Head of caudate nucleus (tissue), 42 donors: ENCODE results near the gene PRR15L.
"Not testable (repeated sequence)": the region's sequence is repeated elsewhere in the genome, so short reads cannot be mapped to it uniquely, and the experiment has no call there.

Source experiments
- DNase-seq, 42 donors: peaks; one replicate each; pipeline versions ENCODE4 v3.0.0 to v3.0.0-alpha.2; 2020 to 2021; ENCODE audit warnings: mixed read lengths in 7 of 42
- intact Hi-C: fragments of 100-400 bp; cut with DNase I; formaldehyde crosslinking; loops from one replicate; pipeline ENCODE4 v1.15.0; 2022

PRR15L gene, protein sequence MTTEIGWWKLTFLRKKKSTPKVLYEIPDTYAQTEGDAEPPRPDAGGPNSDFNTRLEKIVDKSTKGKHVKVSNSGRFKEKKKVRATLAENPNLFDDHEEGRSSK

GRCh38 chr17:47957591-47958490, at the start of gene PRR15L:
Gene PRR15L, minus strand, starts transcription at chr17:47957883. Its CDS starts 4,649 bp downstream, at chr17:47953234.
- peak in 4 of 42 donors; percentile 26 to 49 (median 32) for DNase-seq
- intact Hi-C loops, result no loop called here

- no peak for DNase-seq
- intact Hi-C loops, result no loop called here
These were observed 49.4 kb upstream of the PRR15L start for GRCh38 chr17:48006936-48007709.

DNA sequence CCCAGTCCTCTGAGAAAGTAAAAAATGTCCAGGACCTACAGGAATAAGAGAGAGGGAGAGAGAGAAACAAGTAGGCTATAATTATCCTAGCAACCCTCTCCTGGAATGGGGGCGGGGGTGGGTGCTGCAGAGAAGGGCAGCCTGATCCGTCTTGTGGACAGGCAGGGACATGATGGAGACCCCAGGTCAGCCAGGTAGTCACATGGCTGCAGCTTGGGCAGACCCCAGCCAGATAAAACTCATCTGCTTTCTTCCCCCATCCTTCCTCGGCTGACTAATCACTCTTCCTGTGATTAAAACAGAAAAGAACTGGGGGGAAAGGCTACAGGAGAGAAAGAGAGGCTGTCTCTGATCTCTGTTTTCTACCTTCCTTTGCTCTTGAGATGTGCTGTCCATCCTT, 47.3 kb upstream of the PRR15L start:
- intact Hi-C loops, result no loop called here
- no peak for DNase-seq

- intact Hi-C loops, result no loop called here
- DNase-seq, result peak in 13 of 42 donors; percentile 28 to 57 (median 44)
These were observed 45.9 kb upstream of the PRR15L start for GRCh38 chr17:48003417-48004151.

- intact Hi-C loops, result no loop called here
- peak; percentile 28 to 91 (median 68) for DNase-seq
These were observed 45.3 kb upstream of the PRR15L start for GRCh38 chr17:48002916-48003416.

DNA sequence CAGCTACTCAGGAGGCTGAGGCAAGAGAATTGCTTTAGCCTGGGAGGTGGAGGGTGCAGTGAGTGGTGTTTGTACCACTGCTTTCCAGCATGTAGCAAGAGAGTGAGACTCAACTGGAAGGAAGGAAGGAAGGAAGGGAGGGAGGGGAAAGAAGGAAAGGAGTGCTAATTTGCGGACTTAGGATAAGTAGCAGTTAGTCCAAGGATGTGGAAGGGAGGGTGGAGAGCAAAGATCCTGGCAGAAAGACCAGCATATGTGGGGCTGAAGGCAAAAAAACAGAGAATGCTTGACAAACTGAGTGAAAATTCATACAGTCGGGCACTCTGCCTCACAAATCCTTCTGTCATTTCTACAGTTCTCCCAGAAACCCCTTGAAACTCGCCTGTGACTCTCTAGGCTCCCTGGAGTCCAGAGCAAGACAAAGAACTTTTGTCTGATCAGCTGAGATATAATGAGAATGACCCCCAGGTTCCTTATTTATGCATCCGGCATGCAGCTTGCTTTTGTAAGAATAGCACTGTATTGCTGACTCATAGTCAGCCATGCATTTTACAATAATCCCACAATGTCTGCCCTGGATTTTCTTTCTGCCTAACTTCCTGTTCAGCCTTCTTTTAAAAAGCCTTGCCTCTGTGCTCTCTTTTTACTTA, 44.7 kb upstream of the PRR15L start:
- DNase-seq, result peak in 3 of 42 donors; percentile 19 to 60 (median 51)
- intact Hi-C loops, result no loop called here

DNA sequence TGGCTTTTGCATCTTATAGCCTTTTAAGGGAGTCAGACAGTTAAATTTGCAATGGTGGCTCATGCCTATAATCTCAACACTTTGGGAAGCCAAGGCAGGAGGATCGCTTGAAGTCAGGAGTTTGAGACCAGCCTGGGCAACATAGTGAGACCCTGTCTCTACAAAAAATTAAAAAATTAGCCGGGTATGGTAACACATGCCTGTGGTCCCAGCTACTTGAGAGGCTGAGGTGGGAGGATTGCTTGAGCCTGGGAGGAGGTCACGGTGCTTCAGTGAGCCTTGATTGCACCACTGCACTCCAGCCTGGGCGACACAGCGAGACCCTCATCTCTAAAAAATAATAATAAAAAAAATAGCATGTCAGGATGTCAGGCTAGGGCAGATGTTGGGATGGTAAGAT, 44.0 kb upstream of the PRR15L start:
- intact Hi-C loops, DNase-seq: not testable (repeated sequence)

DNA sequence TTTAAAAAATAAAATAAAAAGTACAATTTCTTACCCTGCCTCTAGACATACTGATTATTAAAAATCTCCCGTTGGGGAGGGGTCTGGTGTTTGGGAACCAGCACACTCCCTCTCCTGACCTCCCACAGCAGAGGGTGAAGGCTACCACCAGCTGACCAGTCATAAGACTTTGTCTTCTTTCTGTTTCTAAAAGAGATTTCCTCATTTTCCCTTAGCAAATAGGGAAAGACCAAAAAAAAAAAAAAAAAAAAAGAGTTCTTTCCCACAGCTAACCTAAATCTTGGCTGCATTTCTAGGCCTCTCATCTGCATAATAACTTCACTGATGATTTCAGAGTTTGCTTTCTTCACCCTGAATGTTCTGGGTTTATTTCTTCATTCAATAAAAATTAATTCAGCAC, 43.5 kb upstream of the PRR15L start:
- intact Hi-C loops, result no loop called here
- no peak for DNase-seq

DNA sequence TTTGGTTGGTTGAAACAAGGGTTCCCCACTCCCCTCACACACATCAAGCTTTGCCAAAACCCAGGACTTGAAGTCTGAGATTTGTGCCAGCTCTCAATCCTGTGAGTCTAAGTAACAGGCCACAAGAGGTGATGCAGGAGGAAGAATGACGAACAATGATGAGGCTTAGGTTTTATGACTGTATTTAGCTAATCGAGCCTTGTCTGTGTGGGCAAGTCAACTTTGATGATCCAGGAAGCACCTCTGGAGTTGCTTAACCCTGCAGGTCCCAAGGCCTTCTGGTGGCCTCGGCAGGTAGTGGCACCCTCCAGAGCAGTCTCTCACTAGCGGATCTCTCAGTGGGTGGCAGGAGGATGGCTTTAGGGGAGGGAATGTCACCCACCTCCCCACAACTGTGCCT, 41.9 kb upstream of the PRR15L start:
- DNase-seq, result peak in 3 of 42 donors; percentile 41 to 51 (median 47)
- intact Hi-C loops, result no loop called here

DNA sequence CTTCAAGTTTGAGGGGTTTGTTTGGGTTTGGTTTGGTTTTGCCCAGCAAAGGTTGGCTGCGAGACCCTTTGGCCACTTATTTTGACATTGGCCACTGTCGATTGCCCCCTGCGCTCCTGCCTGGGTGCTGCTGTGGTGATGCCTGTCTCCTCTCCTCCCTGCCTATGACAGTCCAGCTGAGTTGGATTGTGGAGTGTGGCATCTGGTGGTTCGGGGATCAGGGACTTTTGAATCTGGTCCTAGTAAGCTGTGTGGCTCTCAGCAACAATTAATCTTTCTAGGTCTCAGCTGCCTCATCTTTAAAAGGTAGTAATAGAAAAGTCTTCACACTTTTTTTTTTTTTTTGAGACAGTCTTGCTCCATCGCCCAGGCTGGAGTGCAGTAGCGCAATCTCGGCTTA, 40.4 kb upstream of the PRR15L start:
- intact Hi-C loops, result no loop called here
- DNase-seq, result no peak

GRCh38 chr17:47997586-47997985, 39.9 kb upstream of the PRR15L start:
- DNase-seq, result no peak
- intact Hi-C loops, result no loop called here

DNA sequence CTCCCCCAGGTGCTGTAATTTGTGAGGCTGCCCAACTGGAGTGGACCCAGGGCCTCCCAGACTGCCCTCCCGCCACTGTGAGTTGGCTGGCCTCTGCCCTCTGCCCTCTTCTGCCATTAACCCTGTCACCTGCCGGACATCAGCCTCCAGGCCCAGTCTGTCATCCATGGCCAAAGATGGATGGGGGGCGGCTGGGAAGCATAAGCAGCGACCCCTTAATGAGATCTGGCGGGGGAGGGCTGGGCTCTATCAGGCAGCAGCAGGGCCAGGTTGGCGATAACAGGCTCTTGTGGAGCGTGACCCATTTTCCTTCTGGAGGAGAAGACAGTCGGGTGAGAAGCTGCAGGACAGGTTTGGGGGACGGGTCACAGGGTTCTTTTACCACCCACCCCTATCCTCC, 38.5 kb upstream of the PRR15L start:
- no peak for DNase-seq
- intact Hi-C loops, result no loop called here

- no peak for DNase-seq
- intact Hi-C loops, result no loop called here
These were observed 37.7 kb upstream of the PRR15L start for GRCh38 chr17:47995241-47995935.

DNA sequence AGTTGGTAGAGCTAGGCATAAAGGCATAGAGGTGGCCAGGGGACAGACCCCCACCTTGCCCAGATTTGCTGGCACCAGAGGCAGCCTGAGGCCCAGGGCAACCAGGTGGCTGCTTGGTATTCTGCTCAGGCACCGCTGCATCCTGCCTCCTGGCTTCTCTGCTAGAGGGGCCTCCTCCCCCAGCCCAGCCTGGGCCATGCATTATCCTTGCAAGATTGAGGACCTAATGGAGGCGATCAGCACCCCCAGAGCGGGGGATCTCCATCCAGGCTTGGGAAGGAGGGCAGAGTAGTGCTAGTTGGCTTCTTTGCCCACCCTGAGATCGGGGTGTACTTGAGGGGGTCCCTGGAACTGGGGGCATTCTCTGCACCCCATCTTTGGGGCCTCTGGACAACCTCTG, 37.0 kb upstream of the PRR15L start:
- no peak for DNase-seq
- intact Hi-C loops, result no loop called here

DNA sequence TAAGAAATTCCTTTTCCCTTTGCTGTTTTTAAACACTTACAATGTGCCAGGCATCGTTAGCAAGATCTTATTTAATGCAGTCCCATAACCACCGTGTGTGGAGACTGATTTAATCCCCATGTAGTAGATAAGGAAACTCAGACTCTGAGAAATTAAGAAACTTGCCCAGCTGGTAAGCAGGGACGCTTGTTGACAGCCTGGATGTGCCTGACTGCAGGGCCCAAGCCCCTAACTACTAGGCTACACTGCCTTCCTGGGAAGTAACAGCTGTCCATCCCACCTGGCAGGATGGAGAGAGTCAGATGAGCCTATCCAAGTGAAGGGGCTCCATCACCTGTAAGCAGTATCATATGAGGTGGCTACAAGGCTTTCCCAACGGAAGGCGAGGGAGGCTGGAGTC, 36.3 kb upstream of the PRR15L start:
- DNase-seq, result no peak
- intact Hi-C loops, result no loop called here

DNA sequence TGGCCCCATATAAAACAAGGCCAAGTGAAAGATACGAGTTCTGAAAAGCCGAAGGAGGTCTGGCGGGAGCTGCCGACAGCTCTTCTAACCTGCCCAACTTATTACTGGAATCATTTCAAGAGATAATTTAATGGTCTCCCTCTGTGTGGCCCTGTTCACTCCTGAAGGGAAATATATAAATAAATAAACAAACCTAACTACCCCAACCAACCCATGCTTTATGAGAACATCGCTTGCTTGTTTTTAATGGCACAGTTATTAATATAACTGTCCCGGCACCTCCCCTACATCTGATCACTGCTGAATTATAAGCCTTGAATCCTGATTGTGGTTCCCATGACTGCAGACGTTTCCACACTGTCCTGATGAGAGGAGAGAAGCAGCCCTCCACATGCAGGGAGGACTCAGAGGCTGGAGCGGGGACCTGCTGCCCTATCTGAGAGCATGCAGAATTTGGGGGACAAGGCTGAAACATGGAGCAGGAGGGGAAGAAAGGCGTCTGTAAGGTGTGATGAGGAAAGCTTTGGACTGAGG, 35.4 kb upstream of the PRR15L start:
- intact Hi-C loops, result no loop called here
- DNase-seq, result no peak

- DNase-seq, result no peak
- intact Hi-C loops, result no loop called here
These were observed 34.5 kb upstream of the PRR15L start for GRCh38 chr17:47992216-47992615.
